Fibroblast of peridontal ligament (primary cell): ENCODE measurements around the gene MAGI2.

Experiments
- DNase-seq: peaks from one replicate; pipeline ENCODE4 v3.0.0-alpha.2; 2010; ENCODE audit errors: extremely low read depth

MAGI2 gene

GRCh38 chr7:78146546-78146945, 1306.9 kb downstream of the MAGI2 start:
- DNase-seq, result no peak

- peak; percentile 39 for DNase-seq
Observed at GRCh38 chr7:78143661-78144060, 1309.8 kb downstream of the MAGI2 start.

GRCh38 chr7:78141522-78142281, 1311.8 kb downstream of the MAGI2 start:
- DNase-seq, result peak; percentile 92

GRCh38 chr7:78140109-78140508, 1313.4 kb downstream of the MAGI2 start:
- no peak for DNase-seq

- DNase-seq, result peak; percentile 33
Observed at GRCh38 chr7:78139335-78139734, 1314.1 kb downstream of the MAGI2 start.

- no peak for DNase-seq
Observed at GRCh38 chr7:78134774-78135173, 1318.7 kb downstream of the MAGI2 start.

- peak; percentile 86 for DNase-seq
Observed at GRCh38 chr7:78134256-78134655, 1319.2 kb downstream of the MAGI2 start.

- DNase-seq, result no peak
Observed at GRCh38 chr7:78130446-78131215, 1322.8 kb downstream of the MAGI2 start.

- DNase-seq, result no peak
Observed at GRCh38 chr7:78129865-78130264, 1323.6 kb downstream of the MAGI2 start.

GRCh38 chr7:78127009-78127408, 1326.5 kb downstream of the MAGI2 start:
- no peak for DNase-seq

- DNase-seq, result peak; percentile 81
Observed at GRCh38 chr7:78125884-78126283, 1327.6 kb downstream of the MAGI2 start.

- no peak for DNase-seq
Observed at GRCh38 chr7:78124216-78124615, 1329.3 kb downstream of the MAGI2 start.

GRCh38 chr7:78121888-78122287, 1331.6 kb downstream of the MAGI2 start:
- DNase-seq, result no peak

GRCh38 chr7:78118470-78118869, 1335.0 kb downstream of the MAGI2 start:
- DNase-seq, result peak; percentile 12

- DNase-seq, result no peak
Observed at GRCh38 chr7:78115876-78116275, 1337.6 kb downstream of the MAGI2 start.

GRCh38 chr7:78114993-78115392, 1338.5 kb downstream of the MAGI2 start:
- no peak for DNase-seq

- DNase-seq, result no peak
Observed at GRCh38 chr7:78112488-78112887, 1341.0 kb downstream of the MAGI2 start.

- no peak for DNase-seq
Observed at GRCh38 chr7:78111386-78111785, 1342.1 kb downstream of the MAGI2 start.

GRCh38 chr7:78103475-78103874, 1350.0 kb downstream of the MAGI2 start:
- no peak for DNase-seq

GRCh38 chr7:78101076-78101475, 1352.4 kb downstream of the MAGI2 start:
- peak; percentile 26 for DNase-seq

- DNase-seq, result peak; percentile 73
Observed at GRCh38 chr7:78099715-78100394, 1353.6 kb downstream of the MAGI2 start.

- peak; percentile 29 for DNase-seq
Observed at GRCh38 chr7:78095549-78095948, 1357.9 kb downstream of the MAGI2 start.

- no peak for DNase-seq
Observed at GRCh38 chr7:78092331-78092730, 1361.1 kb downstream of the MAGI2 start.
